H9 (cell line): ENCODE results near the gene NPIPB9. TPM values are rescaled to one million over a fixed set of nuclear protein-coding genes. Genes with fewer than 3 reads are reported as not detected.
"Not testable (repeated sequence)": the region's sequence is repeated elsewhere in the genome, so short reads cannot be mapped to it uniquely, and the experiment has no call there.

Experiments used
- DNase-seq: peaks from one replicate; pipeline ENCODE4 v3.0.0-alpha.2; 2017
- H2AFZ ChIP-seq: one replicate; pipeline ENCODE4 v1.6.1; 2013; ENCODE audit warnings: mild to moderate bottlenecking, low read length, control low read depth, moderate library complexity
- H2AK5ac ChIP-seq: 2 replicates; pipeline ENCODE4 v1.6.1; 2013; ENCODE audit warnings: low read length, control low read depth, mixed read lengths; ENCODE audit not compliant: insufficient read length
- H2BK120ac ChIP-seq: one replicate; pipeline ENCODE4 v1.6.1; 2013; ENCODE audit warnings: low read depth, mild to moderate bottlenecking, low read length, control low read depth, inconsistent platforms; ENCODE audit not compliant: poor library complexity, severe bottlenecking
- H2BK12ac ChIP-seq: 2 replicates; pipeline ENCODE4 v1.6.1; 2013; ENCODE audit warnings: low read length, control low read depth, mixed read lengths, low read depth; ENCODE audit not compliant: insufficient read length
- H2BK15ac ChIP-seq: 2 replicates; pipeline ENCODE4 v1.6.1; 2013; ENCODE audit warnings: low read depth, low read length, control low read depth
- H2BK20ac ChIP-seq: one replicate; pipeline ENCODE4 v1.6.1; 2013; ENCODE audit warnings: low read depth, mild to moderate bottlenecking, low read length, control low read depth, inconsistent platforms; ENCODE audit not compliant: poor library complexity, severe bottlenecking
- H2BK5ac ChIP-seq: 2 replicates; pipeline ENCODE4 v1.6.1; 2013; ENCODE audit warnings: low read length, control low read depth, mixed read lengths; ENCODE audit not compliant: insufficient read length
- H3K14ac ChIP-seq: 2 replicates; pipeline ENCODE4 v1.6.1; 2013; ENCODE audit warnings: low read length, control low read depth; ENCODE audit not compliant: insufficient read depth
- H3K18ac ChIP-seq: 2 replicates; pipeline ENCODE4 v1.6.1; 2013; ENCODE audit warnings: low read depth, mild to moderate bottlenecking, mixed read lengths, low read length, control low read depth; ENCODE audit not compliant: insufficient read length
- H3K23ac ChIP-seq: 2 replicates; pipeline ENCODE4 v1.6.1; 2013; ENCODE audit warnings: low read length, control low read depth, mixed read lengths, low read depth; ENCODE audit not compliant: insufficient read length
- H3K23me2 ChIP-seq: 2 replicates; pipeline ENCODE4 v1.6.1; 2013; ENCODE audit warnings: low read depth, mild to moderate bottlenecking, mixed read lengths, low read length, control low read depth; ENCODE audit not compliant: insufficient read length, poor library complexity, severe bottlenecking
- H3K27ac ChIP-seq: 2 replicates; pipeline ENCODE4 v1.5.1; 2013; ENCODE audit warnings: low read length, control low read depth, mixed read lengths, low read depth; ENCODE audit not compliant: insufficient read length
- H3K27me3 ChIP-seq: 2 replicates; pipeline ENCODE4 v1.6.1; 2013; ENCODE audit warnings: low read length, control low read depth, inconsistent platforms; ENCODE audit not compliant: insufficient read depth
- H3K4ac ChIP-seq: 2 replicates; pipeline ENCODE4 v1.6.1; 2013; ENCODE audit warnings: low read depth, mild to moderate bottlenecking, control low read depth, inconsistent platforms, low read length, moderate library complexity
- H3K4me1 ChIP-seq: 2 replicates; pipeline ENCODE4 v1.6.1; 2013; ENCODE audit warnings: low read length, control low read depth, inconsistent platforms; ENCODE audit not compliant: insufficient read depth
- H3K4me2 ChIP-seq: 2 replicates; pipeline ENCODE4 v1.6.1; 2013; ENCODE audit warnings: low read length, control low read depth, mixed read lengths; ENCODE audit not compliant: insufficient read length, insufficient read depth
- H3K56ac ChIP-seq: 2 replicates; pipeline ENCODE4 v1.6.1; 2013; ENCODE audit warnings: low read depth, mild to moderate bottlenecking, mixed read lengths, low read length, control low read depth; ENCODE audit not compliant: insufficient read length
- H3K79me1 ChIP-seq: 2 replicates; pipeline ENCODE4 v1.6.1; 2013; ENCODE audit warnings: low read depth, mild to moderate bottlenecking, moderate library complexity, low read length, control low read depth, inconsistent platforms; ENCODE audit not compliant: insufficient read depth, poor library complexity, severe bottlenecking
- H3K79me2 ChIP-seq: 2 replicates; pipeline ENCODE4 v1.6.1; 2013; ENCODE audit warnings: low read length, control low read depth, inconsistent platforms; ENCODE audit not compliant: insufficient read depth
- H3K9ac ChIP-seq: 2 replicates; pipeline ENCODE4 v1.6.1; 2013; ENCODE audit warnings: low read length, control low read depth, mixed read lengths; ENCODE audit not compliant: insufficient read length; ENCODE audit errors: extremely low read depth
- H3K9me3 ChIP-seq: one replicate; pipeline ENCODE4 v1.6.1; 2013; ENCODE audit warnings: low read depth, low read length, inconsistent platforms; ENCODE audit not compliant: control insufficient read depth
- H3T11ph ChIP-seq: one replicate; pipeline ENCODE4 v1.6.1; 2013; ENCODE audit warnings: mild to moderate bottlenecking, low read length, control low read depth, inconsistent platforms
- H4K20me1 ChIP-seq: one replicate; pipeline ENCODE4 v1.6.1; 2013; ENCODE audit not compliant: control insufficient read depth, insufficient read length, insufficient read depth
- H4K5ac ChIP-seq: 2 replicates; pipeline ENCODE4 v1.6.1; 2013; ENCODE audit warnings: low read depth, mild to moderate bottlenecking, mixed read lengths, low read length, control low read depth; ENCODE audit not compliant: insufficient read length
- H4K8ac ChIP-seq: replicated peaks from 2 replicates; pipeline ENCODE4 v1.6.1; 2013; ENCODE audit warnings: low read length, control low read depth, mixed read lengths, low read depth; ENCODE audit not compliant: insufficient read length
- H4K91ac ChIP-seq: 2 replicates; pipeline ENCODE4 v1.6.1; 2013; ENCODE audit warnings: low read depth, mild to moderate bottlenecking, moderate library complexity, mixed read lengths, low read length, control low read depth; ENCODE audit not compliant: insufficient read length
- H3K27ac Mint-ChIP-seq, 3 experiments: 2 replicates in 2 of 3; 3 replicates in 1 of 3; pipeline ENCODE4 v1.8.0; 2020 to 2021; ENCODE audit warnings: mixed read lengths in 3 of 3, mild to moderate bottlenecking in 1 of 3, moderate library complexity in 1 of 3
- H3K27me3 Mint-ChIP-seq: 2 replicates; pipeline ENCODE4 v1.8.0; 2021; ENCODE audit warnings: low read depth, mild to moderate bottlenecking, moderate library complexity, mixed read lengths
- H3K36me3 Mint-ChIP-seq, 3 experiments: 2 replicates in 2 of 3; 3 replicates in 1 of 3; pipeline ENCODE4 v1.8.0; 2020 to 2021; ENCODE audit warnings: low read depth in 3 of 3, mixed read lengths in 3 of 3; ENCODE audit not compliant: insufficient read depth in 1 of 3
- H3K4me1 Mint-ChIP-seq, 2 experiments: 2 replicates each; pipeline ENCODE4 v1.8.0; 2020; ENCODE audit warnings: mixed read lengths in 2 of 2
- H3K4me3 Mint-ChIP-seq, 2 experiments: 2 replicates in 1 of 2; 3 replicates in 1 of 2; pipeline ENCODE4 v1.8.0; 2020 to 2021; ENCODE audit warnings: mild to moderate bottlenecking in 2 of 2, mixed read lengths in 2 of 2, moderate library complexity in 1 of 2
- H3K9me3 Mint-ChIP-seq, 2 experiments: 2 replicates in 1 of 2; 3 replicates in 1 of 2; pipeline ENCODE4 v1.8.0; 2020; ENCODE audit warnings: mild to moderate bottlenecking in 2 of 2, mixed read lengths in 2 of 2, moderate library complexity in 1 of 2
- WGBS: extraction: QIAGEN DNeasy Blood & Tissue Kit; methylation state at CpG from one replicate; pipeline ENCODE4 v1.1.7; 2013; ENCODE audit warnings: missing lambda C conversion rate, low lambda C conversion rate, mixed read lengths; ENCODE audit not compliant: insufficient read length; ENCODE audit errors: extremely low coverage; 5-methylcytosine and 5-hydroxymethylcytosine counted together
- long read RNA-seq: library from polyadenylated mRNA; unstranded; transcript quantifications from one replicate; pipeline ENCODE4 v2.0.0, GENCODE V29; 2020
- total RNA-seq: library from RNA; stranded (reverse); gene quantifications from 2 replicates; pipeline ENCODE4 v1.2.1, GENCODE V29; 2021

NPIPB9 gene
- 1.8 and 2.7 TPM in 2 replicates for total RNA-seq
- long read RNA-seq = 0 reads

DNA sequence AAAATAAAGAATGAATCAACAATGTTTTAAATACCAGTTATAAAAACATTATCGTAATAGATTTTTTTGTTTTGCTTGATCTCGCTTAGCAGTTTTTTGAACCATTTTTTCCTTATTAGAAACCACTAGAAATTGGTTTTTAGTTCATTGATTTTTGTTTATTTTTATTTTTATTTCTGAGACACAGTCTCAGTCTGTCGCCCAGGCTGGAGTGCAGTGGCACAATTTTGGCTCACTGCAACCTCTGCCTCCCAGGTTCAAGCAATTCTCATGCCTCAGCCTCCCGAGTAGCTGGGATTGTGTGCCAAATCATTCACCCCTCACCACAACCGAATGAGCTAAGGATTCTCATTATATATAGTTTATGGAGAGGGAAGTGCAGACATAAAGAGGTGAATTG, at the start of gene NPIPB9:
TSS of gene NPIPB9 (plus strand) at position 301 of the 400 bp plus-strand sequence.
- H3K9me3 Mint-ChIP-seq, H2BK12ac ChIP-seq, H4K91ac ChIP-seq, H3K23ac ChIP-seq, H3K23me2 ChIP-seq, H3K14ac ChIP-seq, H3K79me2 ChIP-seq, H3K9me3 ChIP-seq, H3K27ac ChIP-seq, H3K9ac ChIP-seq, H2BK120ac ChIP-seq, H2BK5ac ChIP-seq, H3K4me2 ChIP-seq, H2BK15ac ChIP-seq, H3K79me1 ChIP-seq, H2AK5ac ChIP-seq, H4K8ac ChIP-seq, H3K27me3 Mint-ChIP-seq, H3K36me3 Mint-ChIP-seq, H3T11ph ChIP-seq, H3K18ac ChIP-seq, H3K27ac Mint-ChIP-seq, H3K4me1 ChIP-seq, DNase-seq, H2BK20ac ChIP-seq, H4K5ac ChIP-seq, H3K4me1 Mint-ChIP-seq, H3K4me3 Mint-ChIP-seq, H3K56ac ChIP-seq, H3K27me3 ChIP-seq, H3K4ac ChIP-seq, H2AFZ ChIP-seq, H4K20me1 ChIP-seq: not testable (repeated sequence)
- WGBS = no CpG with 5 or more reads among the region's 5 CpGs

DNA sequence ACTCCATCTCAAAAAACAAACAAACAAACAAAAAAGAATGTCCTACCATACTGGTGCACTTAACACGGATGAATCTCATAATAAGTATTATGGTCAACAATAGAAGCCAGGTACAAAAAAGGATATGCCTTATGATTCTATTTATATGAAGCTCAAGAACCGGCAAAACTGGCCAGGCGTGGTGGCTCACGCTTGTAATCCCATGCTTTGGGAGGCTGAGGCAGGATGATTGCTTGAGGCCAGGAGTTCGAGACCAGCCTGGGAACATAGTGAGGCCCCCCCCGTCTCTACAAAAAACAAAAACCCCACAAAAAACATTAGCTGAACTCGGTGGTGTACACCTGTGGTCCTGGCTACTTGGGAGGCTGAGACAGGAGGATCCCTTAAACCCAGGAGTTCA, 47.3 kb upstream of the NPIPB9 start:
- H2AK5ac ChIP-seq, H4K8ac ChIP-seq, H2BK5ac ChIP-seq, H4K91ac ChIP-seq, H3K4me3 Mint-ChIP-seq, H3K4ac ChIP-seq, H3K27ac ChIP-seq, H2BK20ac ChIP-seq, H2AFZ ChIP-seq, H3K79me1 ChIP-seq, H4K20me1 ChIP-seq, H3K56ac ChIP-seq, H3K4me1 Mint-ChIP-seq, H2BK15ac ChIP-seq, H3K14ac ChIP-seq, H2BK120ac ChIP-seq, H3K27me3 Mint-ChIP-seq, DNase-seq, H3K79me2 ChIP-seq, H2BK12ac ChIP-seq, H3K23me2 ChIP-seq, H3K23ac ChIP-seq, H3K9me3 Mint-ChIP-seq, H3K27ac Mint-ChIP-seq, H3K9me3 ChIP-seq, H4K5ac ChIP-seq, H3K4me1 ChIP-seq, H3K9ac ChIP-seq, H3T11ph ChIP-seq, H3K27me3 ChIP-seq, H3K36me3 Mint-ChIP-seq, H3K18ac ChIP-seq, H3K4me2 ChIP-seq: not testable (repeated sequence)
- no CpG with 5 or more reads among the region's 7 CpGs for WGBS
